ENCODE data around the gene MYB. TPM values are rescaled to one million over a fixed set of nuclear protein-coding genes. Genes with fewer than 3 reads are reported as not detected.

MYB gene
- total RNA-seq = 1 to 10 TPM; 5.3 to 5.4 TPM
- 3.3 TPM for polyA plus RNA-seq (2013, experiment 1 of 2)
- 3.2 TPM for polyA plus RNA-seq (2013, experiment 2 of 2)
- long read RNA-seq, experiment 1, partial matches to known transcripts = 1 of 2 reads
- long read RNA-seq, experiment 1, other reads (novel, unspliced or antisense) = 0 of 2 reads
- long read RNA-seq, experiment 2, transcript MYB-205 (15 exons, 3,302 nt) = major isoform, 5 of 7 reads
- long read RNA-seq, experiment 2, partial matches to known transcripts = 0 of 7 reads
- long read RNA-seq, experiment 2, other reads (novel, unspliced or antisense) = 2 of 7 reads
- long read RNA-seq, experiment 3, partial matches to known transcripts = 0 of 3 reads
- long read RNA-seq, experiment 3, other reads (novel, unspliced or antisense) = 2 of 3 reads
- long read RNA-seq, experiment 4, partial matches to known transcripts = 1 of 1 reads
- long read RNA-seq, experiment 4, other reads (novel, unspliced or antisense) = 0 of 1 reads

GRCh38 chr6:135180542-135181332 lies at the start of gene MYB:
Gene MYB (plus strand): TSS chr6:135181308. CDS start chr6:135181514, 206 bp downstream.
- no peak within 1 kb of the TSS for H3K27ac Mint-ChIP-seq
- no peaks in the 10 kb centered on the region for H3K9me3 Mint-ChIP-seq
- H3K27me3 Mint-ChIP-seq (ENCODE audit: insufficient read depth) = peaks cover 53% of the 10 kb centered on the region
- no peaks in the 10 kb centered on the region for H3K4me1 ChIP-seq (ENCODE audit: control insufficient read depth, insufficient read depth, low read length)
- H3K4me3 ChIP-seq (ENCODE audit: low read length) = peak within 1 kb of the TSS; percentile 83
- no peak for TF ChIP-seq CTCF (conservative IDR thresholded peaks at IDR 0.05)
- 0 to 2% methylated on average over 9 to 74 of the region's 75 CpGs for WGBS, 2 experiments (ENCODE audit: insufficient coverage in 1 of 2, insufficient read length in 1 of 2)
- H3K27ac ChIP-seq (ENCODE audit: low read depth, low read length) = peak within 1 kb of the TSS; percentile 18
- DNase-seq = peak; percentile 89
- peaks cover 55% of the 10 kb centered on the region for H3K27me3 ChIP-seq (ENCODE audit: control insufficient read depth, insufficient read depth, low read length, poor library complexity, severe bottlenecking)
- peak within 1 kb of the TSS; percentile 73 for H3K4me3 Mint-ChIP-seq
- H3K36me3 Mint-ChIP-seq (ENCODE audit: low read depth) = no peaks in the 10 kb centered on the region
- H3K9ac ChIP-seq (ENCODE audit: extremely low read depth, low read length, poor library complexity, severe bottlenecking) = peak within 1 kb of the TSS; percentile 17
- H3K9me3 ChIP-seq (ENCODE audit: control insufficient read depth, low read length) = no peaks in the 10 kb centered on the region
- peaks cover 13% of the 10 kb centered on the region for H3K4me1 Mint-ChIP-seq
- H3K36me3 ChIP-seq (ENCODE audit: control insufficient read depth, insufficient read depth, low read length) = no peaks in the 10 kb centered on the region

DNA sequence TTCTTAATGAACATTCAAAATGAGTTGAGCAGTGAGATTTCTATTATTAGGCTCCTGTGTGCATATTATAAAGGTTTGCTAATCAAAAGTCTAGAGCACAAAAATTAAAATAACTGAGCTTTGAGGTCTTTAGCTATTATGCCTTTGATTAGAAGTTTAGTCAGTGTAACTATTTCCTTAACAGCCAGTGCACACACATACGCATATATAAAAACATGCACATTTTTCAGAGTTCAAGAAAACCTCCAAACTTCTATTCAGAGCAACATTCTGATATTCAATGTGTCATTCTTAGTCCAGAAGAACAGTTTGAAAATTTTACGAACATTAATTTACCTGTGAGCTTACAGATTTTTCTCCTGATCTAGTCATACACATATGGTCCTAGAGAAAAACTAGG lies 48.3 kb upstream of the MYB start:
- no peaks in the 10 kb centered on the region for H3K36me3 ChIP-seq (ENCODE audit: control insufficient read depth, insufficient read depth, low read length)
- Mint-ChIP-seq H3K4me1 (no peaks in the 10 kb centered on the region), H3K27ac (no peak overlapping the region), H3K36me3 (ENCODE audit: low read depth) (no peaks in the 10 kb centered on the region), H3K9me3 (no peaks in the 10 kb centered on the region), H3K4me3 (no peak overlapping the region), H3K27me3 (ENCODE audit: insufficient read depth) (no peaks in the 10 kb centered on the region)
- no peak overlapping the region for H3K9ac ChIP-seq (ENCODE audit: extremely low read depth, low read length, poor library complexity, severe bottlenecking)
- H3K4me1 ChIP-seq (ENCODE audit: control insufficient read depth, insufficient read depth, low read length) = no peaks in the 10 kb centered on the region
- WGBS, 2 experiments (ENCODE audit: insufficient coverage in 1 of 2, insufficient read length in 1 of 2) = 91 to 100% methylated on average over 2 of the region's 2 CpGs
- no peak for DNase-seq
- TF ChIP-seq CTCF (conservative IDR thresholded peaks at IDR 0.05) = no peak
- no peaks in the 10 kb centered on the region for H3K9me3 ChIP-seq (ENCODE audit: control insufficient read depth, low read length)
- no peak overlapping the region for H3K27ac ChIP-seq (ENCODE audit: low read depth, low read length)
- H3K27me3 ChIP-seq (ENCODE audit: control insufficient read depth, insufficient read depth, low read length, poor library complexity, severe bottlenecking) = no peaks in the 10 kb centered on the region
- no peak overlapping the region for H3K4me3 ChIP-seq (ENCODE audit: low read length)

GRCh38 chr6:135135835-135136234 lies 45.3 kb upstream of the MYB start:
- Histone ChIP-seq H3K9ac (ENCODE audit: extremely low read depth, low read length, poor library complexity, severe bottlenecking) (no peak overlapping the region), H3K4me3 (ENCODE audit: low read length) (no peak overlapping the region), H3K27ac (ENCODE audit: low read depth, low read length) (no peak overlapping the region), H3K9me3 (ENCODE audit: control insufficient read depth, low read length) (no peaks in the 10 kb centered on the region), H3K36me3 (ENCODE audit: control insufficient read depth, insufficient read depth, low read length) (no peaks in the 10 kb centered on the region), H3K4me1 (ENCODE audit: control insufficient read depth, insufficient read depth, low read length) (no peaks in the 10 kb centered on the region), H3K27me3 (ENCODE audit: control insufficient read depth, insufficient read depth, low read length, poor library complexity, severe bottlenecking) (no peaks in the 10 kb centered on the region)
- no peak overlapping the region for H3K27ac Mint-ChIP-seq
- no peak overlapping the region for H3K4me3 Mint-ChIP-seq
- H3K27me3 Mint-ChIP-seq (ENCODE audit: insufficient read depth) = peaks cover 6% of the 10 kb centered on the region
- DNase-seq = no peak
- WGBS, 2 experiments (ENCODE audit: insufficient coverage in 1 of 2, insufficient read length in 1 of 2) = 85 to 93% methylated on average over 3 to 4 of the region's 4 CpGs
- no peaks in the 10 kb centered on the region for H3K4me1 Mint-ChIP-seq
- H3K36me3 Mint-ChIP-seq (ENCODE audit: low read depth) = no peaks in the 10 kb centered on the region
- no peak for TF ChIP-seq CTCF (conservative IDR thresholded peaks at IDR 0.05)
- no peaks in the 10 kb centered on the region for H3K9me3 Mint-ChIP-seq

Measured in endodermal cell (in vitro differentiated cells).